ENCODE measurements around the gene BAIAP2L1.
"Not testable (repeated sequence)": the region's sequence is repeated elsewhere in the genome, so short reads cannot be mapped to it uniquely, and the experiment has no call there.

BAIAP2L1 gene

GRCh38 chr7:98399462-98399861, 1.4 kb downstream of the BAIAP2L1 start:
- DNase-seq (ENCODE audit: low read depth), result no peak

DNA sequence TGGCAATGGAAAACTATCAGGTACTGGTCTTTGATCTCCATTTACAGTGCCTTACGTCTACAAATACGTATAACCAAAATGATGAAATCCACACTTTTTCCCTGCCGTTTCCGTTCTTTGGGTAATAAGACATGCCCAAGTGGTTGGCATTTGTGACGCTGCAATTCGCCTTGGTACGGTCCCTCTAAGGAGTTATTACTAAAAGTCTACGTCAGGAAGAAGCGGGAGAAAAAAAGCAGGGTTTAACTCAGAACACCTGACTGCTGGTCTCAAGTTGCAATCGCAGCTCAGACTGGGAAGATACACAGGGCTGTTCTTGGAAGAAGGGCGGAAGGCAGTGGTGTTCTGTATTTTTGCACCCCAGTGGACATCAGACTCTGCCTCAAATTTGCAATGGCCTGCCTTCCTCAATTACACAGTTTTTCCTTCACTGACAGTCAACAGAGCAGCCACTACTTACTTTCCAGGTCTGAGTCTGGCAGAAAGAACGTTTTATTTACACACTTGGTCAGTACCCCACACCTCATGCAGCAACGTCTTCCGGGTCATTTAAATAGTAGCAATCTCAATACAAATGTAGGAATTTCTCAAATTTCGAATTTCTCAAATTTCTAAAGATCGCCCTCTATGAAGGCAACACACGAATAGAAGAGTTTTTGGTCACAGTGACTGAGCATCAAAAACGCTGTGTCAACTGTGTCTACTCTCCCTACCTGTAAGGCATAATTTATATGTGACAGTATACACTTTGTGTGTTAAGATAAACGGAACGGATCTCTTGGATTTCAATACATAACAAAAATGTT, 2.1 kb downstream of the BAIAP2L1 start:
- no peak for DNase-seq (ENCODE audit: low read depth)

GRCh38 chr7:98396768-98397167, 4.1 kb downstream of the BAIAP2L1 start:
- no peak for DNase-seq (ENCODE audit: low read depth)

GRCh38 chr7:98395951-98396350, 4.9 kb downstream of the BAIAP2L1 start:
- DNase-seq (ENCODE audit: low read depth), result no peak

DNA sequence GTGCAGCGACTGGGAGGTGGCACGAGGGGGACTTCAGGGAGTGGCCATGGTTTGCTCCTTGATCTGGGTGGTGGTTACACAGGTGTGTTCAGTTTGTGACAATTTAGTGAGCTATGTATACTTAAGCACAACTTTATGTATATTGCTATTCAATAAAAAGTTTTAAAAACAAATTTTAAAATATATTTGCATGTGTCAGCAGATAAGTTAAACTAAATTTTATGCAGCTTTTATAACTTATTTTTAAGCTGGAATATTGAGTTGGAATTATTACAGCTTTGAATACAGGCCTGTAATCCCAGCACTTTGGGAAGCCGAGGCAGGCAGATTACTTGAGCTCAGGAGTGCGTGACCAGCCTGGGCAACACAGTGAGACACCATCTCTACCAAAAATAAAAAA, 5.4 kb downstream of the BAIAP2L1 start:
- no peak for DNase-seq (ENCODE audit: low read depth)

DNA sequence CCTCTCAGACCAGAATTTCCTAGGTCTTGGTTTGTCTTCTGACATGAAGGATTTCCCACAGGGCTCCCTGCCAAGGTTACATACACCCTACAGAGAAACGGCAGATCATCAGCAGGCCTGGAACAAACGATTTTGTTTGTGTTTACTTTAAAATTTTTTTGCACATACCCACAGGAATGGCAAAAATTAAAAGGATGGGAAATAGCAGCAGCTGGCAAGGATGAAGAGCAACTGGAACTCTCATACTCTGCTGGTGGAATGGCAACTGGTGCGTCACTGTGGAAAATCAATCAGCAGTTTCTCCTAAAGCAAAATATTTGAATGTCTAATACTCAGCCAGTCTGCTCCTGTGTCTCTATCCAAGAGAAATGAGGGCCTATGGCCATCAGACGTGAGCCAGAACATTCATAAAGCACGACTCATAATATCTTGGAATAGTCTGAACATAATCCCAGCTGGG, 6.5 kb downstream of the BAIAP2L1 start:
- DNase-seq (ENCODE audit: low read depth), result peak; percentile 78

GRCh38 chr7:98387544-98388226, 13.2 kb downstream of the BAIAP2L1 start:
- no peak for DNase-seq (ENCODE audit: low read depth)

DNA sequence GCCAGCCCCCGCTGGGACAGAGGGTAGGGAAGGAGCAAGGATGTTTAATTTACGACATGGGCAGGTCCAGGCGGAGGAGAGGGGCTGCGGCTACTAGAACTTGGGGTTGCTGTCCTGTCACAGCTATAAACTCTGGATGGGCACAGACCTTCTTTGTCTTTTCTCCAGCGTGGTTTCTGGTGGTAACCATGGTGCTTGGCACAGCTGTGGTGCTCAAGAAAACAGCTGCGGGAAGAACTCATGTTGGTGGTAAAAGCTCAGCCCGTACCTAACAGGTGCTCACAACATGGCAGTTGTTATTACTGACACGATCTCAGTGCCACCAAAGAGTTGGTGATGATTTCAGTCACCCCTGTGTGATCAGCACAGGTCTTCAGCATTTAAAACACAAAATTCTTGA, 13.8 kb downstream of the BAIAP2L1 start:
- no peak for DNase-seq (ENCODE audit: low read depth)

GRCh38 chr7:98385532-98385931, 15.4 kb downstream of the BAIAP2L1 start:
- DNase-seq (ENCODE audit: low read depth), result not testable (repeated sequence)

GRCh38 chr7:98378210-98378819, 22.6 kb downstream of the BAIAP2L1 start:
- DNase-seq (ENCODE audit: low read depth), result no peak

DNA sequence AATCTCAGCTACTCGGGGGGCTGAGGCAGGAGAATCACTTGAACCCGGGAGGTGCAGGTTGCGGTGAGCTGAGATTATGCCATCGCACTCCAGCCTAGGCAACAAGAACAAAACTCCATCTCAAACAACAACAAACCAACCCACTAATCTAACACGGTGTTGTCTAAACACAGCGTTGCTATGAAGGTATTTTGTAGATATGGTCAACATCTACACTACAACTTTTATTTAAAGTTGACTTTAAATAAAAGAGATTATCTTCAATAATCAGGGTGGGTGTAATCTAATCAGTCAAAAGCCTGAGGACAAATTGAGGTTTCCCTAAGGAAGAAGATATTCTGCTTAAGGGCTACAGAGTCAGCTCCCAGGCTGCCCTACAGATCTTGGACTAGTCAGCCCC, 24.2 kb downstream of the BAIAP2L1 start:
- no peak for DNase-seq (ENCODE audit: low read depth)

- no peak for DNase-seq (ENCODE audit: low read depth)
Measured at GRCh38 chr7:98375664-98376063, 25.2 kb downstream of the BAIAP2L1 start.

GRCh38 chr7:98374285-98374680, 26.6 kb downstream of the BAIAP2L1 start:
- DNase-seq (ENCODE audit: low read depth), result no peak

DNA sequence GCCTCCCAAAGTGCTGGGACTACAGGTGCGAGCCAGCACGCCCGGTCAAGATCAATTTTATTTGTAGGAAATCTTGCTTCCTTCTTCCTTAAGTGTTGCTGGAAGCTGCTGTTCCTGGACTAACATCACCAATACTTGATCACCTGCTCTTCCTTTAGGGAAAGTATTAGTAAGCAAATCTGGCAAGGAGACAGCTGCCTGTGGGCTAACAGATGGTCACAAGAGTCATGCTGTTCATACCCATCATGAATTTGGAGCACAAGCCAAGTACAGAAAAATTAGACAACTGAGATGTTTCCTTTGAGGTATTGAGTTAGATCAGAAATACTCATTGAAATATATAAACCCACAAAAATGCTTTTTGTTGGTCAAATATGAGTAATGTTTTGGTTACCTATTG, 27.9 kb downstream of the BAIAP2L1 start:
- no peak for DNase-seq (ENCODE audit: low read depth)

GRCh38 chr7:98369726-98370125, 31.2 kb downstream of the BAIAP2L1 start:
- DNase-seq (ENCODE audit: low read depth), result no peak

- DNase-seq (ENCODE audit: low read depth), result no peak
Measured at GRCh38 chr7:98368716-98369115, 32.2 kb downstream of the BAIAP2L1 start.

GRCh38 chr7:98366562-98366938, 34.3 kb downstream of the BAIAP2L1 start:
- no peak for DNase-seq (ENCODE audit: low read depth)

- DNase-seq (ENCODE audit: low read depth), result no peak
Measured at GRCh38 chr7:98365863-98366561, 34.9 kb downstream of the BAIAP2L1 start.

GRCh38 chr7:98364220-98364619, 36.7 kb downstream of the BAIAP2L1 start:
- DNase-seq (ENCODE audit: low read depth), result no peak

DNA sequence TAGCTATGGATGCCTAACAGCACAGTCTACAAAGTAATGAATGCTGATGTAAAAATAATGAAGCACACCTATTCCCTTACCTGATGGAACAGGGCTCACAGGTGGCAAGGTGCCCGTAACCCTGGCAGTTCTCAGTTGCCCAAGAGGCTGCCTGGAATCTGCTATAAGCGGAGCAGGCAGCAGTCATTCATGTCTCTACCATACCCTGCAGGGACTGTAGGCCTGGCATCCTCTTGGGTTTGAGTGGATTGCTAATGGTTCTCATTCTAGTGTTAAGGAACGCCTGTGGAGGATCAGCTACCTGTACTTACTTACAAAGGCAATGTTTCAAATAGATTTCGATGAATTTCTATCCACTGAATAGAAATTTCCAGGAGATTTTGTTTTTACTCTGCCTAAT, 38.4 kb downstream of the BAIAP2L1 start:
- no peak for DNase-seq (ENCODE audit: low read depth)

- DNase-seq (ENCODE audit: low read depth), result no peak
Measured at GRCh38 chr7:98360221-98361130, 40.4 kb downstream of the BAIAP2L1 start.
